Activated gamma-delta T cell treated with anti-CD3 and anti-CD28 coated beads, Interleukin-2, amount 50 U/mL, for 16 hours (primary cell): ENCODE measurements around the gene GPR68.
"Not testable (repeated sequence)": the region's sequence is repeated elsewhere in the genome, so short reads cannot be mapped to it uniquely, and the experiment has no call there.

ENCODE experiments used
- DNase-seq: peaks from one replicate; pipeline ENCODE4 v3.0.0-alpha.2; 2020; ENCODE audit warnings: low read depth

Gene GPR68

GRCh38 chr14:91190853-91191252, 53.7 kb downstream of the GPR68 start:
- no peak for DNase-seq

GRCh38 chr14:91187271-91187670, 57.2 kb downstream of the GPR68 start:
- no peak for DNase-seq

- DNase-seq: no peak
These were observed 57.9 kb downstream of the GPR68 start for GRCh38 chr14:91186515-91187066.

- DNase-seq: no peak
These were observed 58.8 kb downstream of the GPR68 start for GRCh38 chr14:91185721-91186120.

GRCh38 chr14:91184559-91184958, 59.9 kb downstream of the GPR68 start:
- DNase-seq: no peak

- not testable (repeated sequence) for DNase-seq
These were observed 61.8 kb downstream of the GPR68 start for GRCh38 chr14:91182753-91183152.
